HepG2 (cell line): ENCODE results near the gene NRGN. TPM values are rescaled to one million over a fixed set of nuclear protein-coding genes. Genes with fewer than 3 reads are reported as not detected.

Experiments
- ATAC-seq: fragments of 200-7000 bp; cut with Tn5 transposase; 3 replicates; pipeline ENCODE4 v1.9.1; 2020; ENCODE audit warnings: mild to moderate bottlenecking, moderate library complexity
- BruUV-seq: library from RNA; stranded (reverse); fragments of 400-500 nt; replicated peaks from 2 replicates; lab custom pipeline; 2021; lab: Mats Ljungman, UMichigan
- CTCF ChIA-PET: fragments of 300-600 bp; formaldehyde crosslinking; extraction: SDS; loops from one replicate; lab custom pipeline; 2021; ENCODE audit warnings: low total read pairs, inconsistent platforms, low intra/inter-chr PET ratio; lab: Yijun Ruan, JAX
- POLR2A ChIA-PET: fragments of 350-600 bp; sonication (Branson Sonifier 250); formaldehyde crosslinking; loops from one replicate; lab custom pipeline; 2020; ENCODE audit warnings: antibody characterized with exemption, inconsistent platforms; lab: Yijun Ruan, JAX
- DNase-seq: peaks from one replicate; pipeline ENCODE4 v3.0.0-alpha.2; 2015; ENCODE audit warnings: low spot score
- FAIRE-seq: peaks from 3 replicates; lab custom pipeline; 2011; peaks lifted over from hg19 to GRCh38; lab: Jason Lieb, UNC
- H2AFZ ChIP-seq: one replicate; pipeline ENCODE4 v1.6.1; 2011; ENCODE audit warnings: low read length, inconsistent platforms
- H3K27ac ChIP-seq: fragments of 300-600 bp; 3 replicates; pipeline ENCODE4 v1.8.0; 2011; ENCODE audit warnings: mixed run types, mild to moderate bottlenecking, mixed read lengths, low read length, inconsistent platforms; ENCODE audit not compliant: insufficient read depth; ENCODE audit errors: extremely low read length
- H3K27me3 ChIP-seq, 2 experiments: fragments of 200-600 bp in 1 of 2; 2 replicates in 1 of 2; 3 replicates in 1 of 2; pipeline versions ENCODE4 v1.6.0 to v1.8.0; 2011; ENCODE audit warnings: low read length in 2 of 2, mild to moderate bottlenecking in 2 of 2, moderate library complexity in 2 of 2, inconsistent platforms in 1 of 2; ENCODE audit not compliant: insufficient read depth in 2 of 2, control insufficient read depth in 1 of 2
- H3K36me3 ChIP-seq, 2 experiments: fragments of 200-600 bp in 1 of 2; replicated peaks in 1 of 2; 2 replicates in 1 of 2; 3 replicates in 1 of 2; pipeline versions ENCODE4 v1.5.1 to v1.8.0; 2011; ENCODE audit warnings: low read length in 2 of 2, inconsistent platforms in 1 of 2; ENCODE audit not compliant: insufficient read depth in 2 of 2, control insufficient read depth in 1 of 2
- H3K4me1 ChIP-seq: 2 replicates; pipeline ENCODE4 v1.5.1; 2012; ENCODE audit warnings: low read length, inconsistent platforms; ENCODE audit not compliant: insufficient read depth
- H3K4me2 ChIP-seq: 2 replicates; pipeline ENCODE4 v1.6.0; 2011; ENCODE audit warnings: low read depth, low read length, inconsistent platforms
- H3K4me3 ChIP-seq, 3 experiments: fragments of 200-600 bp in 1 of 3; sonication (generic), shearing (Covaris generic) in 1 of 3; replicated peaks in 1 of 3; 2 replicates each; pipeline ENCODE4 v1.5.1; 2011 to 2016; ENCODE audit warnings: low read length in 3 of 3, inconsistent platforms in 2 of 3, low read depth in 2 of 3, mild to moderate bottlenecking in 2 of 3, control low read depth in 1 of 3, mixed read lengths in 1 of 3; ENCODE audit not compliant: insufficient read depth in 1 of 3
- H3K79me2 ChIP-seq: one replicate; pipeline ENCODE4 v1.6.1; 2011; ENCODE audit warnings: low read length, inconsistent platforms; ENCODE audit not compliant: insufficient read depth
- H3K9ac ChIP-seq: 2 replicates; pipeline ENCODE4 v1.6.0; 2011; ENCODE audit warnings: mild to moderate bottlenecking, low read depth, low read length, inconsistent platforms; ENCODE audit not compliant: insufficient read depth
- H3K9me3 ChIP-seq: 2 replicates; pipeline ENCODE4 v1.5.1; 2012; ENCODE audit warnings: mild to moderate bottlenecking, low read length
- H4K20me1 ChIP-seq: 2 replicates; pipeline ENCODE4 v1.6.0; 2011; ENCODE audit warnings: inconsistent platforms, mild to moderate bottlenecking, low read length, moderate library complexity; ENCODE audit not compliant: insufficient read depth
- ARHGAP35 ChIP-seq: sonication (generic); formaldehyde crosslinking; IDR thresholded peaks from 2 replicates; pipeline ENCODE4 v1.9.0; 2022; ENCODE audit warnings: mild to moderate bottlenecking, inconsistent platforms, moderate library complexity, missing genetic modification reagents, borderline replicate concordance
- MAF1 ChIP-seq: sonication (generic); formaldehyde crosslinking; IDR thresholded peaks from 2 replicates; pipeline ENCODE4 v1.5.0; 2020; ENCODE audit warnings: missing genetic modification reagents, borderline replicate concordance
- MIER3 ChIP-seq: IDR thresholded peaks from 2 replicates; pipeline ENCODE4 v1.6.1; 2016; ENCODE audit warnings: missing compliant biosample characterization, borderline replicate concordance
- MTF1 ChIP-seq: sonication (generic); formaldehyde crosslinking; IDR thresholded peaks from 2 replicates; pipeline ENCODE4 v1.5.0; 2020; ENCODE audit warnings: missing genetic modification reagents
- ONECUT2 ChIP-seq: sonication (generic); formaldehyde crosslinking; IDR thresholded peaks from 2 replicates; pipeline ENCODE4 v1.4.0; 2020; ENCODE audit warnings: missing genetic modification reagents
- PAXIP1 ChIP-seq: sonication (generic); formaldehyde crosslinking; conservative IDR thresholded peaks from 2 replicates; pipeline ENCODE4 v1.4.0; 2020; ENCODE audit warnings: mild to moderate bottlenecking, missing genetic modification reagents, moderate library complexity
- PLRG1 ChIP-seq: fragments of 450-650 bp; conservative IDR thresholded peaks from 2 replicates; pipeline ENCODE4 v1.6.1; 2016
- RFXAP ChIP-seq: sonication (generic); formaldehyde crosslinking; IDR thresholded peaks from 2 replicates; pipeline ENCODE4 v1.4.0; 2020; ENCODE audit warnings: missing genetic modification reagents, borderline replicate concordance
- YY1 ChIP-seq: IDR thresholded peaks from 2 replicates; pipeline ENCODE4 v1.6.1; 2011; ENCODE audit warnings: low read length, low read depth, moderate library complexity, mild to moderate bottlenecking; ENCODE audit not compliant: insufficient read depth, insufficient replicate concordance
- ZBTB42 ChIP-seq: sonication (generic); formaldehyde crosslinking; IDR thresholded peaks from 2 replicates; pipeline ENCODE4 v1.5.0; 2020; ENCODE audit warnings: mild to moderate bottlenecking, missing genetic modification reagents
- ZFP36L1 ChIP-seq: sonication (generic); formaldehyde crosslinking; IDR thresholded peaks from 2 replicates; pipeline ENCODE4 v1.8.0; 2022; ENCODE audit warnings: mild to moderate bottlenecking, missing genetic modification reagents, moderate library complexity
- ZNF143 ChIP-seq: sonication (generic); formaldehyde crosslinking; IDR thresholded peaks from 2 replicates; pipeline ENCODE4 v1.4.0; 2020; ENCODE audit warnings: missing genetic modification reagents
- ZNF296 ChIP-seq: sonication (generic); formaldehyde crosslinking; conservative IDR thresholded peaks from 2 replicates; pipeline ENCODE4 v1.5.0; 2020; ENCODE audit warnings: mild to moderate bottlenecking, missing genetic modification reagents
- ZNF446 ChIP-seq: sonication (generic); formaldehyde crosslinking; IDR thresholded peaks from 2 replicates; pipeline ENCODE4 v1.5.0; 2020; ENCODE audit warnings: mild to moderate bottlenecking, missing genetic modification reagents
- ZNF496 ChIP-seq: sonication (generic); formaldehyde crosslinking; IDR thresholded peaks from 2 replicates; pipeline ENCODE4 v1.8.1; 2023; ENCODE audit warnings: mild to moderate bottlenecking, moderate library complexity, missing genetic modification reagents; ENCODE audit not compliant: insufficient replicate concordance
- ZNF557 ChIP-seq: sonication (generic); formaldehyde crosslinking; IDR thresholded peaks from 2 replicates; pipeline ENCODE4 v1.4.0; 2020; ENCODE audit warnings: missing genetic modification reagents
- ZNF691 ChIP-seq: sonication (generic); formaldehyde crosslinking; IDR thresholded peaks from 2 replicates; pipeline ENCODE4 v1.4.0; 2020; ENCODE audit warnings: missing genetic modification reagents, low read depth, mild to moderate bottlenecking, borderline replicate concordance
- WGBS: methylation state at CpG from one replicate; pipeline ENCODE4 v1.1.6; 2017; ENCODE audit warnings: low lambda C conversion rate; 5-methylcytosine and 5-hydroxymethylcytosine counted together
- in situ Hi-C: cut with HindIII; loops from 2 replicates; pipeline ENCODE4 v1.10.0; 2017; ENCODE audit warnings: low pct_unique_long_range_greater_than_20kb; ENCODE audit not compliant: extremely low pct_ligation_motif_present
- intact Hi-C: fragments of 100-400 bp; cut with micrococcal nuclease; formaldehyde crosslinking; loops from one replicate; pipeline ENCODE4 v1.10.0; 2022; ENCODE audit not compliant: unreplicated experiment
- polyA plus RNA-seq, 8 experiments: library from polyadenylated mRNA; depleted of rRNA in 3 of 8; stranded (reverse) in 7 of 8; unstranded in 1 of 8; fragments of >200 nt; fragmentation: Illumina TruSeq in 4 of 8; extraction: Trizol in 4 of 8; gene quantifications; 2 replicates each; pipeline versions ENCODE4 v1.2.1 to v1.2.3, GENCODE V29; 2011 to 2016; ENCODE audit warnings: low read depth in 4 of 8, missing spikeins in 1 of 8, mixed read lengths in 1 of 8; ENCODE audit not compliant: insufficient read depth in 1 of 8
- total RNA-seq, 5 experiments: library from RNA; depleted of rRNA; stranded (reverse); fragments of >200 nt; fragmentation: Illumina TruSeq; extraction: Trizol; gene quantifications; 2 replicates each; pipeline ENCODE4 v1.2.3, GENCODE V29; 2016; ENCODE audit warnings: low read depth in 1 of 5

Gene NRGN
- total and polyA plus RNA-seq, 2 of the 13 experiments (the other 11 are each of a cell fraction or from before 2014, with no cell fraction given), result 0.22 TPM; not detected in 1

- TF ChIP-seq PAXIP1 (CRISPR knock-in tag) (no peak), ZNF496 (CRISPR knock-in tag) (no peak)
These were observed 638 bp downstream of the NRGN start (continued) for GRCh38 chr11:124740277-124740882.

DNA sequence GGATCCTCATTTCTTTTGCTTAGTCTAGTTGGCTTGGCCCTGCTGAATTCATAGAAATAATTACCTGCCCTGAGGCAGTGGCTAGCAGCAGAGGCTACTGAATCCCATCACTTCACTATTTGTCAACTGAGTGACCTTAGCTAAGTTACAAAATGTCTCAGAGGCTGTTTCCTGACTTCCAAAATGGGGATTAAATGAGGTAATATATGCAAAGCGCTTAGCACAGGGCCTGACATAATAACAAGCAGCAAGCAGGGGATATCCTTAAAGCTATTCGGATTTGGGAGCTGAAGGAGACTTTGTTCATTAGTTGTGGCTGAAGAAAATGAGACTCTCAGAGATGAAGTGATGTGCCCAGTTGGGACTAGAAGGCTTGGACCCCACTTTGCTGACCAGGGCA lies 2.8 kb downstream of the NRGN start:
- POLR2A ChIA-PET, result no interaction called here
- H3K4me1 ChIP-seq, result peaks cover 24% of the 10 kb centered on the region
- H2AFZ ChIP-seq, result no peak overlapping the region
- no peak overlapping the region for H3K9ac ChIP-seq
- H3K36me3 ChIP-seq, result no peaks in the 10 kb centered on the region
- no peaks in the 10 kb centered on the region for H4K20me1 ChIP-seq
- 11% methylated on average over 2 of the region's 2 CpGs for WGBS
- ATAC-seq, result no peak
- no peak overlapping the region for H3K27ac ChIP-seq
- no peak overlapping the region for H3K4me2 ChIP-seq
- intact Hi-C loops, result loop anchor here (5.0 to 10.0 kb wide), 2 partner anchors 52 to 1000 kb away; partner anchors contain the start of gene ZNF202
- in situ Hi-C loops, result no loop called here
- no peak for DNase-seq
- H3K4me3 ChIP-seq, result no peak overlapping the region
- no TSS peak for BruUV-seq
- no peak for TF ChIP-seq ZFP36L1 (CRISPR knock-in tag)
- TF ChIP-seq ONECUT2 (CRISPR knock-in tag), result no peak
- no peak for TF ChIP-seq ZNF691 (CRISPR knock-in tag)
- no peak for TF ChIP-seq ZNF143 (CRISPR knock-in tag)
- TF ChIP-seq ARHGAP35 (CRISPR knock-in tag), result no peak
- no peak for TF ChIP-seq ZBTB42 (CRISPR knock-in tag)
- TF ChIP-seq MTF1, result no peak
- no peak for TF ChIP-seq ZNF296 (CRISPR knock-in tag)
- no peak for TF ChIP-seq MIER3 (CRISPR knock-in tag)
- TF ChIP-seq ZNF557 (CRISPR knock-in tag), result no peak
- TF ChIP-seq PLRG1, result no peak
- TF ChIP-seq RFXAP (CRISPR knock-in tag), result no peak
- no peak for TF ChIP-seq YY1
- no peak for TF ChIP-seq ZNF446
- no peak for TF ChIP-seq MAF1
- TF ChIP-seq, all 625 proteins: peak for 0
- Histone ChIP-seq H3K9me3 (no peaks in the 10 kb centered on the region), H3K27me3 (peaks cover 2 to 73% of the 10 kb centered on the region in 2 experiments; a peak in 4 of 5 replicates), H3K79me2 (no peaks in the 10 kb centered on the region)
- FAIRE-seq, result no peak
- CTCF ChIA-PET, result no interaction called here
